Central memory CD4-positive, alpha-beta T cell (primary cell): ENCODE measurements around the gene SEC22C.
"Not testable (repeated sequence)": the region's sequence is repeated elsewhere in the genome, so short reads cannot be mapped to it uniquely, and the experiment has no call there.

Experiments
- DNase-seq: peaks from one replicate; pipeline ENCODE4 v3.0.0; 2022
- total RNA-seq, 3 experiments: gene quantifications; one replicate each; lab custom pipeline; 2026; lab: John Stamatoyannopoulos, UW

SEC22C gene
- total RNA-seq, result 64.0 to 146 (median 94.3) reads per million in 3 experiments

GRCh38 chr3:42581709-42582473, at the start of gene SEC22C:
Gene SEC22C, minus strand, starts transcription at chr3:42581967. Its CDS starts 12,921 bp downstream, at chr3:42569046.
- DNase-seq, result peak; percentile 94

- DNase-seq, result no peak
Observed at GRCh38 chr3:42613462-42613861, 31.7 kb upstream of the SEC22C start.

GRCh38 chr3:42612928-42613327, 31.2 kb upstream of the SEC22C start:
- no peak for DNase-seq

- no peak for DNase-seq
Observed at GRCh38 chr3:42612217-42612616, 30.4 kb upstream of the SEC22C start.

- DNase-seq, result peak; percentile 18
Observed at GRCh38 chr3:42610976-42611375, 29.2 kb upstream of the SEC22C start.

- DNase-seq, result no peak
Observed at GRCh38 chr3:42608581-42608980, 26.8 kb upstream of the SEC22C start.

GRCh38 chr3:42605546-42606173, 23.9 kb upstream of the SEC22C start:
- no peak for DNase-seq

- no peak for DNase-seq
Observed at GRCh38 chr3:42602961-42603360, 21.2 kb upstream of the SEC22C start.

- peak; percentile 21 for DNase-seq
Observed at GRCh38 chr3:42601896-42602581, 20.3 kb upstream of the SEC22C start.

GRCh38 chr3:42600958-42601675, 19.4 kb upstream of the SEC22C start:
- DNase-seq, result peak; percentile 36

- peak; percentile 100 for DNase-seq
Observed at GRCh38 chr3:42600111-42600957, 18.6 kb upstream of the SEC22C start, which contains the start of gene NKTR. Gene NKTR, plus strand, starts transcription at chr3:42600686. Its CDS starts 321 bp downstream, at chr3:42601007.

GRCh38 chr3:42597098-42597497, 15.3 kb upstream of the SEC22C start:
- DNase-seq, result not testable (repeated sequence)

- DNase-seq, result no peak
Observed at GRCh38 chr3:42595682-42596081, 13.9 kb upstream of the SEC22C start.

- no peak for DNase-seq
Observed at GRCh38 chr3:42593635-42594034, 11.9 kb upstream of the SEC22C start.

- DNase-seq, result no peak
Observed at GRCh38 chr3:42591811-42592210, 10.0 kb upstream of the SEC22C start.

GRCh38 chr3:42590989-42591756, 9.4 kb upstream of the SEC22C start:
- no peak for DNase-seq

GRCh38 chr3:42589382-42590109, 7.8 kb upstream of the SEC22C start:
- no peak for DNase-seq

GRCh38 chr3:42588625-42589024, 6.9 kb upstream of the SEC22C start:
- no peak for DNase-seq

- DNase-seq, result peak; percentile 9
Observed at GRCh38 chr3:42582474-42583070, 805 bp upstream of the SEC22C start.

- DNase-seq, result no peak
Observed at GRCh38 chr3:42581400-42581708, 413 bp downstream of the SEC22C start.
